GM18508 (cell line): ENCODE data around the gene GMCL2.
"Not testable (repeated sequence)": the region's sequence is repeated elsewhere in the genome, so short reads cannot be mapped to it uniquely, and the experiment has no call there.

Experiments used
- ATAC-seq: cut with Tn5 transposase; IDR thresholded peaks from one replicate; pipeline ENCODE4 v1.9.1; 2021; ENCODE audit warnings: moderate number of reproducible peaks; ENCODE audit not compliant: insufficient read depth, unreplicated experiment

The GMCL2 gene

GRCh38 chr5:178207917-178208280, 20.7 kb upstream of the GMCL2 start:
- no peak for ATAC-seq

DNA sequence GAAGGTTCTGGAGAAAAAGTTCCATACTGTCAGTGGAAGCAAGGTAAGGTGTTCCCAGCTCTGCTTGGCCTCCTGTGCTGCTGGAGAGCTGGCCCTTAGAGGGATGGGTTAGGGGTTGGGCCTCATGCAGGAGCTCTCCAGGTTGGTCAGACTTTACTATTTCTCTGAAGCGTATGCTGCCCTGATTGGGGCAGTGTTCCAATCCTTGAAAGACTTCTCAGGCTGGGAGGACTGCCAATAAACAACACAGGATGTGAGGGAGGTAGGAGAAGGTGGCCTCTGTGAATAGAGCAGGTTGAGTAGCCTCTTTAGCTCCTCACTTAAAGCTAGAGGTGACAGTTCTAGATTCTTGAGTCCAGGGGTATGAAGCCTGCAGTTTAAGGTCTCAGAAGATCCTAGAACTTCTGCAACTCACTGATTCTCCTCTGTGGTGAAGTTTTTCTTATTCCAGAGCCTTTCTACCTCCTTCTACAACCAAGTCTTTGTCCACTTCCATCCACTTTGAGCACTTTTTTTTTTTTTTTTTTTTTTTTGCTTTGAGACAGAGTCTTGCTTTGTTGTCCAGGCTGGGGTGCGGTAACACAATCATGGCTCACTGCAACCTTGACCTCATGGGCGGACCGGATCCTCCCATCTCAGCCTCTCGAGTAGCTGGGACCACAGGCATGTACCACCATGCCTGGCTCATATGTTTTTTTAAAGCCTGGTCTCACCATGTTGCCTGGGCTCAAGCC, 20.2 kb upstream of the GMCL2 start:
- ATAC-seq, result no peak

DNA sequence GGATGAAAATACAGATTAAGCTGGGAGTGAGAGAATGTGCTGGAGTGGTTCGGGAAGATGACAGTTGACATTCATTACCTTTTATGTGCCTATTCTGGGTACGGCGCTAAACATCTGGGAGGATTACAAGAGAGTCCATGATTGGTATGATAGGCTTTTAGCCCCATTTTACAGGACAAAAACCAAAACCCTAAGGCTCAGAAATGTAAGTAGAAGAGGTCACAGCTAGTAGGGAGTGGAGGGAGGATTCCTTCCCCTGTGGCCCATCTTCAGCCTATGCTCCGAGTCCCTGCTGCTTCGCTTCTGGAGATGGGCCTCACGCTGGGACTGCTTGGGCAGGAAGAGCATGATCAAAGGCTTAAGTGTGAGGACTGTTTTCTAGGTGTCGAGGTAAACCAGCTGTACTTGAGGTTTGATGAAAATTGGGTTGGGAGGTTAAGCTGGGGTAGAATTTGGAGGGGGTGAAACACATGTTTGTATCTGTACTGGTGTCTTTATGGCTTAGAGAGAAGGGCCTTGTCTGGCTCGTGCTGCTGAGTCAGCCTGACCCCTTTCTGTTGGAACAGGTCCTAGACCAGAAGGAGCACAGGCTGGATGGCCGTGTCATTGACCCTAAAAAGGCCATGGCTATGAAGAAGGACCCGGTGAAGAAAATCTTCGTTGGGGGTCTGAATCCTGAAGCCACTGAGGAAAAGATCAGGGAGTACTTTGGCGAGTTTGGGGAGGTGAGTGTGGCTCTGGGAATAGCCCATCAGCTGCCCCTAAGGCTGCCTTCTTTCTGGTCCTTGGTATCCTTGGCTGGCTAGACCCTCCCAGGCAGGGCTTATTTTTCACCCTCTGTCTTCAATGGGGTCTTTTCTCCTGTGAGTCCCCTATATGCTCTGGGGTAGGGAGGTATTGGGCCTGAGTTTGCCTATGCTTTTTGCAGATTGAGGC, 19.3 kb upstream of the GMCL2 start:
- ATAC-seq, result no peak

DNA sequence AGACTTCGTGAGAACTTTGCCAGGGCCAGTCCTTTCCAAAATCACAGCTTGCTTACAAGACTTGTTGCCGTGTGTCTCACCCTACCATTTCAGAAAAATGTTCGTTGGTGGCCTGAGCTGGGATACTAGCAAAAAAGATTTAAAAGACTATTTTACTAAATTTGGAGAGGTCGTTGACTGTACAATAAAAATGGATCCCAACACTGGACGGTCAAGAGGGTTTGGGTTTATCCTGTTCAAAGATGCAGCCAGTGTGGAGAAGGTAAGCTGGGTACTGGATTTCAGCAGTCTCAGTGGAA, 18.5 kb upstream of the GMCL2 start:
- ATAC-seq, result no peak

DNA sequence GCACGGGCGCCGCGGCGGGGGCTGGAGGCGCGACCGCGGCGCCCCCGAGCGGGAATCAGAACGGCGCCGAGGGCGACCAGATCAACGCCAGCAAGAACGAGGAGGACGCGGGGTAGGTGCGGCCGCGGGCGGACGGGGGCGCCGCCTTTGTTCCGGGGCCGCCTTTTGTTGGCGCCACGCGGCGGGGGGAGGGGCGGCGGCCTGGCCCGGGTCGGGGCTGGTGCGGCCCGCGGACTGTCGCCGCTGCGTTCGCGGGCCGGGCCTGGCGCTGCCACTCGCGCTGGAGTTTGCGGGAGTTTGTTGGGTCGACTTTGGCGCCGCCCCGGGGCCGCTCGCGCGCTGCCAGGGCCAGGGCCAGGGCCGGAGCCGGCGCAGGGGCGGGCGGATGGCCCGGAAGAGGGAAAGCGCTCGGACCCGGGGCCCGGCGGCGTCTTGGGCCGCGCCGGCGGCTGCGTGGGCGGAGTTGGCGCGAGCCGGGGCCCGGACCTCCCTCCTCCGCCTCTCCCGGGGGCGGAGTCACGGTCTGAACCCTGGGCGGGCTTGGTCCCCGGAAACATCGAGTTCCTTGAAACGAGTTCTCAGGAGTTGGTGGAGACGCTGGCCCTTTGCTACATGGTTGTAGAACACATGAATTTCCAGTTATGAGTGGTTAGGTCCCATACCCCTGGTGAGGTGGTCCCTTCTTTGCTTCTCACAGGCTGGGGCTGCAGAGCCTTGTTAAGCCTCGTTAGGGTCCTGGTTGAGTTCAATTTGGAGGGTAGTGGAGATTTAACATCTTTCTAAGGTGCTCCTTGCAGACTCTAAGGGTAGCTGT, 18.0 kb upstream of the GMCL2 start:
- no peak for ATAC-seq

DNA sequence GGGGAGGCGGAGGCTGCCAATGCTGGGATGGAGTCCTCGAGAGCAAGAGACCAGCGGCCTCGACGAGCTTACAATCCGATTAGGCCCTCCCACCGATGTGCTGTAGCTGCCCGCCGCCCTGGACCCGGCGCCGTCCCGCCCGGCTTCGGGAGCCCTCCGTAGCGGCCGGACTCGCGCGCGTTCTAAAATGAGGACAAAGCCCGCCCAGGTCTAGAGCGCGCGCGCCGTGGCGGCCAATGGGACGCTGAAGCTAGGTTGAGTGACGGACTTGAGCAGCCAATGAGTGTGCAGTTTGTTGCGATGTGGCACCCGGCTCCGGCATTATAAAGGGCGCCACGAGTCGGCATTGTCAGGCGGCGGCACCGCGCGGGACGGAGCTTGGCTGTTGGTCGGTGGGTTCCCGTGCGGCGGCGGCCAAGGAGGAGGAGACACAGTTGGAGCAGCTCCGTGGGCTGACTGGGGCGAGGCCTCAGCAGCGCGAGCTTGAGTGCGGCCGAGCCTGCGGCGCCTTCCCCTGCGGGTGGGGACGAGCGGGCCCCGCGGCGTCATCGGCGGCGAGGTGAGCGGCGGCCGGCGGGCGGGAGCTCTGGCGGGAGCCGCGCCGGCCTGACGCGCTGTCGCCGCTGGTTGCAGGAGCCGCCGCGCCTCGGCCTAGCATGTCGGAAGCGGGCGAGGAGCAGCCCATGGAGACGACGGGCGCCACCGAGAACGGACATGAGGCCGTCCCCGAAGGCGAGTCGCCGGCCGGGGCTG, 17.2 kb upstream of the GMCL2 start, which contains the start of gene HNRNPAB:
TSS of gene HNRNPAB (plus strand) at position 352 of the 753 bp plus-strand sequence. CDS start at position 657, 305 bp downstream.
- peak; percentile 69 for ATAC-seq

DNA sequence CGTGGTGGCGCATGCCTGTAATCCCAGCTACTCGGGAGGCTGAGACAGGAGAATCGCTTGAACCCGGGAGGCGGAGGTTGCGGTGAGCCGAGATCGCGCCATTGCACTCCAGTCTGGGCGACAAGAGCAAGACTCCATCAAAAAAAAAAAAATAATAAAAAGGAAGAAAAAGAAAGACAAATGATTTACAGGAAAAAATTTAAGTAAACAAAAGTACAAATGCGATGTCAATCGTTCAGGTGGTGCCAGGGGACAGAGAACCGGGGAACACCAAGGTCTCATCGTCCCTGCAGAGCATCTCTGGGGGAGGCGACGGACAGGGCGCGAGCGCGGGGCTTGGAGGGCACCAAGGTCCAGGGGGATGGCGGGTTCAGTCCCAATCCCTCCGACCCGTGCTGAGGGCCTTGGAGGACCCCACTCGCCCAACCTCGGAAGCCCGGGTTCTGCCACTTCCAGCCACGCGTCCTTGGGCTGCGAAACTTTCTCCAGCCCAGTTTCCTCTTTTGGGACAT, 16.6 kb upstream of the GMCL2 start:
- no peak for ATAC-seq

GRCh38 chr5:178202541-178202940, 15.4 kb upstream of the GMCL2 start:
- ATAC-seq, result no peak

DNA sequence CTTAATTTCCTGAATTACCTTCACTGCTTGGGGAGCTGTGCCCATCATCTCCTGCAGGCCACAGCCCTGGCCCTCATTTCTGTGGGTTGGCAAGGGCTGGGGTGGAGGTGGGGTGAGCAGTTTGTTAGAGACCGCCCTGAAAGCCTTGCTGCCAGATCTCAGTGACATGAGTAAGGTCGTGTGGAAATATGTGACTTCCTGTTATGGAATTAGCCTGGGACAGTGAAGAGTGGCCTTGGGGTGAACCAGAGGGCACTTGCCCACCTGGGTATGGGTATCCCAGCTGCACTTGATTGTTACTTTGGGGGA, 14.7 kb upstream of the GMCL2 start:
- no peak for ATAC-seq

GRCh38 chr5:178201221-178201926, 14.2 kb upstream of the GMCL2 start:
- no peak for ATAC-seq

- ATAC-seq, result no peak
Observed at GRCh38 chr5:178199581-178200434, 12.6 kb upstream of the GMCL2 start.

GRCh38 chr5:178198706-178199105, 11.5 kb upstream of the GMCL2 start:
- no peak for ATAC-seq

DNA sequence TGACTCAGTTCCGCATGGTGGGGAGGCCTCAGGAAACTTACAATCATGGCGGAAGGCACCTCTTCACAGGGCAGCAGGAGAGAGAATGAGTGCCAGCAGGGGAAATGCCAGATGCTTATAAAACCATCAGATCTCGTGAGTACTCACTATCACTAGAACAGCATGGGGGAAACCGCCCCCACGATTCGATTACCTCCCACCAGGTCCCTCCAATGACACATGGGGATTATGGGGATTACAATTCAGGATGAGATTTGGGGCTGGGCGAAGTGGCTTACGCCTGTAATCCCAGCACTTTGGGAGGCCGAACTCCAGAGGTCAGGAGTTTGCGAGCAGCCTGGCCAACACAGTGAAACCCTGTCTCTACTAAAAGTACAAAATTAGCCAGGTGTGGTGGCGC, 11.0 kb upstream of the GMCL2 start:
- ATAC-seq, result not testable (repeated sequence)

GRCh38 chr5:178196986-178197385, 9.8 kb upstream of the GMCL2 start:
- no peak for ATAC-seq

GRCh38 chr5:178196281-178196812, 9.2 kb upstream of the GMCL2 start:
- no peak for ATAC-seq

GRCh38 chr5:178194026-178194425, 6.9 kb upstream of the GMCL2 start:
- ATAC-seq, result no peak

GRCh38 chr5:178193251-178193809, 6.2 kb upstream of the GMCL2 start:
- ATAC-seq, result no peak

DNA sequence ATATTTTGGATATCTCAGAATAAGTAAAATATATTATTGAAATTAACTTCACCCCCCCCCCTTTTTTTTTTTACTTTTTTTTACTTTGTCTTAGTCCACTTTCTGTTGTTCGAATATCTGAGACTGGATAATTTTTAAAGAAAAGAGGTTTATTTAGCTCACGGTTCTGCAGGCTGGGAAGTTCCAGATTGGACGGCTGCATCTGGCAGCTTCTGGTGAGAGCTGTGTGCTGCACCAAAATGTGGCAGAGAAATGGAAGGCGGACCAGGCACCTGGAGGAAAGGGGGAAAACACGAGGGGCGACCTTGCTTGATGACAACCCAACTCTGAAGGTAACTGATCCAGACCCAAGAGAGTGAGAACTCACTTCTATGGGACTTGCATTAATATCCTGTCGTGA, 5.6 kb upstream of the GMCL2 start:
- no peak for ATAC-seq
